Tongue (tissue), 2 donors: ENCODE data around the gene ZNF584. TPM values are rescaled to one million over a fixed set of nuclear protein-coding genes. Genes with fewer than 3 reads are reported as not detected.

Experiments used
- DNase-seq: peaks from one replicate; pipeline ENCODE4 v3.0.0-alpha.2; 2015
- total RNA-seq: library from RNA; depleted of rRNA; stranded (reverse); fragments of >200 nt; gene quantifications from one replicate; pipeline ENCODE4 v1.2.3, GENCODE V29; 2014

ZNF584 gene
- total RNA-seq, 1 donor from 2014 or later = 11.0 TPM

- no peak for DNase-seq
These were observed 22.4 kb upstream of the ZNF584 start for GRCh38 chr19:58385891-58386575.

- DNase-seq = peak; percentile 99
These were observed 21.7 kb upstream of the ZNF584 start, which contains the start of gene RPS5 for GRCh38 chr19:58386576-58387337. Gene RPS5, plus strand, starts transcription at chr19:58387269. Its CDS starts 869 bp downstream, at chr19:58388138.

- DNase-seq = no peak
These were observed 20.9 kb upstream of the ZNF584 start for GRCh38 chr19:58387338-58388174.

- DNase-seq = no peak
These were observed 20.3 kb upstream of the ZNF584 start for GRCh38 chr19:58388175-58388526.

- no peak for DNase-seq
These were observed 15.3 kb upstream of the ZNF584 start for GRCh38 chr19:58392945-58393724.

GRCh38 chr19:58393725-58394033, 14.8 kb upstream of the ZNF584 start:
- DNase-seq = no peak

GRCh38 chr19:58394821-58395219, 13.6 kb upstream of the ZNF584 start:
- DNase-seq = no peak

GRCh38 chr19:58395220-58395978, 13.1 kb upstream of the ZNF584 start, which contains the start of gene RNF225:
Gene RNF225, plus strand, starts transcription at chr19:58395656. Its CDS starts 434 bp downstream, at chr19:58396090.
- no peak for DNase-seq

- DNase-seq = no peak
These were observed 12.3 kb upstream of the ZNF584 start for GRCh38 chr19:58395979-58396627.

GRCh38 chr19:58396691-58397532, 11.5 kb upstream of the ZNF584 start:
- no peak for DNase-seq

- DNase-seq = no peak
These were observed 10.9 kb upstream of the ZNF584 start for GRCh38 chr19:58397533-58398037.

- DNase-seq = no peak
These were observed 10.4 kb upstream of the ZNF584 start for GRCh38 chr19:58398087-58398486.

- DNase-seq = no peak
These were observed 9.9 kb upstream of the ZNF584 start for GRCh38 chr19:58398545-58398944.

GRCh38 chr19:58399903-58400302, 8.5 kb upstream of the ZNF584 start:
- DNase-seq = no peak

GRCh38 chr19:58400316-58400915, 8.0 kb upstream of the ZNF584 start:
- DNase-seq = no peak

GRCh38 chr19:58400916-58401839, 7.3 kb upstream of the ZNF584 start:
- peak; percentile 100 for DNase-seq

GRCh38 chr19:58401840-58402421, 6.5 kb upstream of the ZNF584 start:
- no peak for DNase-seq
